OCI-LY1 (cell line): ENCODE data around the gene DZIP1L.

Experiments used
- EZH2 ChIP-seq: fragments of 200-600 bp; sonication (generic), shearing (Covaris generic); IDR thresholded peaks from 2 replicates; pipeline ENCODE4 v1.8.0; 2017; ENCODE audit warnings: borderline replicate concordance, mixed run types, mild to moderate bottlenecking, antibody characterized with exemption, low read length, moderate library complexity, mixed read lengths
- TF ChIP-seq, protein P1 (sequence below): fragments of 200-600 bp; sonication (generic), shearing (Covaris generic); IDR thresholded peaks from 2 replicates; pipeline ENCODE4 v1.5.1; 2017; ENCODE audit warnings: mild to moderate bottlenecking, antibody characterized with exemption, low read length, moderate library complexity, mixed read lengths

- TF ChIP-seq, protein P1, sequence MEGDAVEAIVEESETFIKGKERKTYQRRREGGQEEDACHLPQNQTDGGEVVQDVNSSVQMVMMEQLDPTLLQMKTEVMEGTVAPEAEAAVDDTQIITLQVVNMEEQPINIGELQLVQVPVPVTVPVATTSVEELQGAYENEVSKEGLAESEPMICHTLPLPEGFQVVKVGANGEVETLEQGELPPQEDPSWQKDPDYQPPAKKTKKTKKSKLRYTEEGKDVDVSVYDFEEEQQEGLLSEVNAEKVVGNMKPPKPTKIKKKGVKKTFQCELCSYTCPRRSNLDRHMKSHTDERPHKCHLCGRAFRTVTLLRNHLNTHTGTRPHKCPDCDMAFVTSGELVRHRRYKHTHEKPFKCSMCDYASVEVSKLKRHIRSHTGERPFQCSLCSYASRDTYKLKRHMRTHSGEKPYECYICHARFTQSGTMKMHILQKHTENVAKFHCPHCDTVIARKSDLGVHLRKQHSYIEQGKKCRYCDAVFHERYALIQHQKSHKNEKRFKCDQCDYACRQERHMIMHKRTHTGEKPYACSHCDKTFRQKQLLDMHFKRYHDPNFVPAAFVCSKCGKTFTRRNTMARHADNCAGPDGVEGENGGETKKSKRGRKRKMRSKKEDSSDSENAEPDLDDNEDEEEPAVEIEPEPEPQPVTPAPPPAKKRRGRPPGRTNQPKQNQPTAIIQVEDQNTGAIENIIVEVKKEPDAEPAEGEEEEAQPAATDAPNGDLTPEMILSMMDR: no peak
- no peak for TF ChIP-seq EZH2
Observed at GRCh38 chr3:138157743-138158142, 42.3 kb upstream of the DZIP1L start.
